Psoas muscle (tissue), 8 donors: Measurements from ENCODE around the gene RHBDL3. TPM values are rescaled to one million over a fixed set of nuclear protein-coding genes. Genes with fewer than 3 reads are reported as not detected.

ENCODE experiments used
- ATAC-seq, 4 donors: fragments of 200-7000 bp; cut with Tn5 transposase; one replicate each; pipeline ENCODE4 v1.9.1; 2020; ENCODE audit warnings: moderate library complexity in 3 of 4, mild to moderate bottlenecking in 2 of 4
- DNase-seq, 2 donors: peaks; one replicate each; pipeline ENCODE4 v3.0.0-alpha.2; 2020
- H3K27ac ChIP-seq: fragments of 200-600 bp; one replicate; pipeline ENCODE4 v1.8.0; 2022
- H3K27me3 ChIP-seq, 3 donors: fragments of 200-600 bp in 1 of 3; one replicate each; pipeline versions ENCODE4 v1.6.1 to v1.8.0; 2013 to 2022; ENCODE audit warnings: low read length in 2 of 3, mild to moderate bottlenecking in 2 of 3, moderate library complexity in 1 of 3; ENCODE audit not compliant: insufficient read depth in 3 of 3
- H3K36me3 ChIP-seq, 2 donors: fragments of 200-600 bp in 1 of 2; one replicate each; pipeline versions ENCODE4 v1.6.1 to v1.8.0; 2013 to 2022; ENCODE audit warnings: low read depth in 1 of 2, mild to moderate bottlenecking in 1 of 2, moderate library complexity in 1 of 2; ENCODE audit not compliant: insufficient read depth in 1 of 2
- H3K4me1 ChIP-seq: fragments of 200-600 bp; one replicate; pipeline ENCODE4 v1.8.0; 2022
- H3K4me3 ChIP-seq: fragments of 200-600 bp; one replicate; pipeline ENCODE4 v1.8.0; 2022; ENCODE audit warnings: mild to moderate bottlenecking
- H3K9me3 ChIP-seq: fragments of 200-600 bp; one replicate; pipeline ENCODE4 v1.8.0; 2022
- CTCF ChIP-seq: fragments of 200-600 bp; IDR thresholded peaks from one replicate; pipeline ENCODE4 v1.8.0; 2022; ENCODE audit warnings: antibody characterized with exemption
- WGBS, 3 donors: extraction: QIAGEN DNeasy Blood & Tissue Kit; methylation state at CpG; one replicate each; pipeline versions ENCODE4 v1.1.6 to v1.1.7; 2013; 5-methylcytosine and 5-hydroxymethylcytosine counted together
- intact Hi-C, 2 donors: fragments of 100-400 bp; cut with DNase I; formaldehyde crosslinking; loops; one replicate each; pipeline versions ENCODE4 v1.11.0 to v1.14.2; 2022
- polyA plus RNA-seq, 3 donors: library from polyadenylated mRNA; stranded (reverse); fragments of 200-250 nt; gene quantifications; one replicate each; pipeline ENCODE4 v1.2.3, GENCODE V29; 2013
- total RNA-seq, 4 donors: library from RNA; stranded (reverse); fragmentation: NEBNext Ultra II Directional in 2 of 4; extraction: Animal tissue kit (Norgen Biotek cat#: 25700) in 2 of 4; gene quantifications; one replicate each; pipeline versions ENCODE4 v1.2.1 to v1.2.4, GENCODE V29; 2021 to 2023
- donor health status: healthy with polysubstance abuse.
- donor health status: DM: no; HTN: no; CAD: no; lungs with moderate emphysema.
- donor health status: Bipolar disorder and iron deficiency.
- donor health status: healthy.
- donor health status: DM: yes; HTN: yes; CAD: no.
- donor health status: DM: no; HTN: no; CAD: no.
- donor health status: DM: no; HTN: no; CAD: no.
- donor health status: DM: yes; HTN: yes; CAD: no.

RHBDL3 gene
- total and polyA plus RNA-seq, 7 donors: 0.04 to 0.19 (median 0.12) TPM; not detected in 1

GRCh38 chr17:32302860-32303649 lies 37.4 kb downstream of the RHBDL3 start:
- DNase-seq (no peak), ATAC-seq (no peak)
- TF ChIP-seq CTCF: no peak
- WGBS, 3 donors: 83 to 86% (median 83%) methylated on average over 10 of the region's 10 CpGs
- Histone ChIP-seq H3K9me3 (no peaks in the 10 kb centered on the region), H3K4me1 (no peaks in the 10 kb centered on the region), H3K27ac (no peak overlapping the region), H3K4me3 (no peak overlapping the region), H3K27me3 (no peaks in the 10 kb centered on the region), H3K36me3 (no peaks in the 10 kb centered on the region)
- intact Hi-C loops: no loop called here

- no peak overlapping the region for H3K27ac ChIP-seq
- intact Hi-C loops: no loop called here
- H3K36me3 ChIP-seq: no peaks in the 10 kb centered on the region
- DNase-seq (no peak), ATAC-seq (no peak)
- H3K4me3 ChIP-seq: no peak overlapping the region
- H3K27me3 ChIP-seq: peaks cover 0 to 4% (median 0%) of the 10 kb centered on the region in 3 donors
- H3K4me1 ChIP-seq: no peaks in the 10 kb centered on the region
- TF ChIP-seq CTCF: no peak
- H3K9me3 ChIP-seq: no peaks in the 10 kb centered on the region
- 46 to 51% (median 47%) methylated on average over 2 of the region's 2 CpGs for WGBS, 3 donors
Observed at GRCh38 chr17:32303781-32304288, 38.2 kb downstream of the RHBDL3 start.

- ATAC-seq: no peak
Observed at GRCh38 chr17:32305049-32305448, 39.4 kb downstream of the RHBDL3 start.

GRCh38 chr17:32307658-32308057 lies 42.0 kb downstream of the RHBDL3 start:
- intact Hi-C loops: no loop called here
- no peak for DNase-seq
- 69 to 78% (median 70%) methylated on average over 4 of the region's 4 CpGs for WGBS, 3 donors

More at GRCh38 chr17:32305049-32305448, 39.4 kb downstream of the RHBDL3 start:
- no peak for DNase-seq
- Histone ChIP-seq H3K27me3 (peaks cover 0 to 4% (median 0%) of the 10 kb centered on the region in 3 donors), H3K4me3 (no peak overlapping the region), H3K4me1 (no peaks in the 10 kb centered on the region), H3K36me3 (no peaks in the 10 kb centered on the region), H3K9me3 (no peaks in the 10 kb centered on the region), H3K27ac (no peak overlapping the region)
- 76 to 85% (median 76%) methylated on average over 9 of the region's 9 CpGs for WGBS, 3 donors
- intact Hi-C loops: no loop called here
- no peak for TF ChIP-seq CTCF

More at GRCh38 chr17:32307658-32308057, 42.0 kb downstream of the RHBDL3 start:
- Histone ChIP-seq H3K36me3 (no peaks in the 10 kb centered on the region), H3K27ac (no peak overlapping the region), H3K4me3 (no peak overlapping the region), H3K4me1 (no peaks in the 10 kb centered on the region), H3K27me3 (peaks cover 0 to 4% (median 0%) of the 10 kb centered on the region in 3 donors), H3K9me3 (no peaks in the 10 kb centered on the region)
- ATAC-seq: no peak
- no peak for TF ChIP-seq CTCF
